K562 (cell line): Measurements from ENCODE around the gene CCNY. TPM values are rescaled to one million over a fixed set of nuclear protein-coding genes. Genes with fewer than 3 reads are reported as not detected.
A peak's percentile ranks its signal among the peaks of the same experiment; 100 is the strongest.
"Not testable (repeated sequence)": the region's sequence is repeated elsewhere in the genome, so short reads cannot be mapped to it uniquely, and the experiment has no call there.

Experiments used
- ATAC-seq: fragments of 200-7000 bp; cut with Tn5 transposase; 3 replicates; pipeline ENCODE4 v1.9.1; 2020; ENCODE audit warnings: moderate library complexity
- BruUV-seq: library from RNA; stranded (reverse); fragments of 400-500 nt; replicated peaks from 2 replicates; lab custom pipeline; 2021; lab: Mats Ljungman, UMichigan
- CTCF ChIA-PET: fragments of 300-600 bp; formaldehyde crosslinking; extraction: SDS; loops from one replicate; lab custom pipeline; 2021; ENCODE audit warnings: low intra/inter-chr PET ratio; lab: Yijun Ruan, JAX
- POLR2A ChIA-PET: fragments of 300-600, 350-650 bp; sonication (Branson Sonifier 250); formaldehyde crosslinking; extraction: SDS; loops from one replicate; lab custom pipeline; 2021; ENCODE audit warnings: antibody characterized with exemption, inconsistent platforms; lab: Yijun Ruan, JAX
- DNase-seq, 4 experiments: peaks; one replicate each; pipeline versions ENCODE4 v3.0.0 to v3.0.0-alpha.2; 2011 to 2018; ENCODE audit warnings: low spot score in 3 of 4, mixed read lengths in 3 of 4; ENCODE audit errors: extremely low read depth in 1 of 4
- FAIRE-seq: peaks from 2 replicates; lab custom pipeline; 2011; peaks lifted over from hg19 to GRCh38; lab: Jason Lieb, UNC
- H2AFZ ChIP-seq: 2 replicates; pipeline ENCODE4 v1.6.0; 2011; ENCODE audit warnings: low read depth, low read length, control low read depth, inconsistent platforms
- H3K27ac ChIP-seq: fragments of 200-600 bp; 3 replicates; pipeline ENCODE4 v1.8.0; 2011; ENCODE audit warnings: low read depth, mild to moderate bottlenecking, control low read depth, inconsistent platforms, low read length, moderate library complexity, mixed read lengths; ENCODE audit errors: extremely low read depth
- H3K27me3 ChIP-seq, 2 experiments: fragments of 300-600 bp in 1 of 2; 2 replicates in 1 of 2; 3 replicates in 1 of 2; pipeline versions ENCODE4 v1.6.0 to v1.8.0; 2011; ENCODE audit warnings: inconsistent platforms in 2 of 2, low read length in 2 of 2, mild to moderate bottlenecking in 1 of 2, mixed read lengths in 1 of 2, moderate library complexity in 1 of 2; ENCODE audit not compliant: control insufficient read depth in 2 of 2, insufficient read depth in 2 of 2
- H3K36me3 ChIP-seq: fragments of 300-600 bp; 3 replicates; pipeline ENCODE4 v1.8.0; 2011; ENCODE audit warnings: mild to moderate bottlenecking, low read length, inconsistent platforms; ENCODE audit not compliant: control insufficient read depth, insufficient read depth
- H3K4me1 ChIP-seq, 2 experiments: fragments of 200-600 bp in 1 of 2; replicated peaks in 1 of 2; 2 replicates in 1 of 2; 3 replicates in 1 of 2; pipeline versions ENCODE4 v1.5.1 to v1.8.0; 2011; ENCODE audit warnings: inconsistent platforms in 2 of 2, low read length in 2 of 2, mild to moderate bottlenecking in 1 of 2, mixed read lengths in 1 of 2, moderate library complexity in 1 of 2; ENCODE audit not compliant: control insufficient read depth in 2 of 2, insufficient read depth in 2 of 2
- H3K4me2 ChIP-seq: 2 replicates; pipeline ENCODE4 v1.6.1; 2011; ENCODE audit warnings: low read length, control low read depth, inconsistent platforms, mixed read lengths; ENCODE audit not compliant: insufficient read depth
- H3K4me3 ChIP-seq: fragments of 200-600 bp; sonication (generic), shearing (Covaris generic); 2 replicates; pipeline ENCODE4 v1.5.1; 2016; ENCODE audit warnings: control low read depth, inconsistent platforms
- H3K79me2 ChIP-seq: fragments of 200-600 bp; 3 replicates; pipeline ENCODE4 v1.8.0; 2011; ENCODE audit warnings: low read length, inconsistent platforms; ENCODE audit not compliant: control insufficient read depth, insufficient read depth
- H3K9ac ChIP-seq, 2 experiments: 2 replicates each; pipeline versions ENCODE4 v1.6.0 to v1.6.1; 2011; ENCODE audit warnings: low read depth in 2 of 2, low read length in 2 of 2, control low read depth in 1 of 2, inconsistent platforms in 1 of 2, mild to moderate bottlenecking in 1 of 2, mixed read lengths in 1 of 2; ENCODE audit not compliant: insufficient read depth in 1 of 2
- H3K9me1 ChIP-seq: one replicate; pipeline ENCODE4 v1.6.0; 2011; ENCODE audit warnings: inconsistent platforms, mild to moderate bottlenecking, low read length, moderate library complexity; ENCODE audit not compliant: control insufficient read depth, insufficient read depth
- H3K9me3 ChIP-seq: replicated peaks from 2 replicates; pipeline ENCODE4 v1.5.1; 2011; ENCODE audit warnings: low read depth, low read length, inconsistent platforms; ENCODE audit not compliant: control insufficient read depth, insufficient read depth
- H4K20me1 ChIP-seq: replicated peaks from 2 replicates; pipeline ENCODE4 v1.6.1; 2011; ENCODE audit warnings: low read length, inconsistent platforms, mixed read lengths; ENCODE audit not compliant: control insufficient read depth, insufficient read depth
- BCOR ChIP-seq: fragments of 450-650 bp; IDR thresholded peaks from 2 replicates; pipeline ENCODE4 v1.6.1; 2016
- EGR1 ChIP-seq: fragments of 450-650 bp; conservative IDR thresholded peaks from 2 replicates; pipeline ENCODE4 v1.6.1; 2017; ENCODE audit warnings: mild to moderate bottlenecking
- KDM1A ChIP-seq, 2 experiments: fragments of 450-650 bp; IDR thresholded peaks; 2 replicates each; pipeline ENCODE4 v1.6.1; 2016; ENCODE audit warnings: mild to moderate bottlenecking in 2 of 2
- RBM25 ChIP-seq: fragments of 200-400 bp; formaldehyde crosslinking; IDR thresholded peaks from 2 replicates; pipeline ENCODE4 v1.6.1; 2018; ENCODE audit warnings: low read length, low read depth, moderate library complexity; ENCODE audit not compliant: severe bottlenecking
- ZNF324 ChIP-seq: fragments of 250-450 bp; sonication (Bioruptor Pico); IDR thresholded peaks from 2 replicates; pipeline ENCODE4 v1.4.0; 2020; ENCODE audit warnings: mild to moderate bottlenecking
- WGBS: fragments of 100-300 bp; shearing (Covaris generic); methylation state at CpG from one replicate; pipeline ENCODE4 v1.1.6; 2016; ENCODE audit warnings: low coverage, mixed read lengths; ENCODE audit not compliant: insufficient coverage; ENCODE audit errors: missing lambda C conversion rate; 5-methylcytosine and 5-hydroxymethylcytosine counted together
- in situ Hi-C: fragments of 300-500 bp; cut with MboI; formaldehyde crosslinking; loops from 4 replicates; pipeline ENCODE4 v1.15.0; 2018; ENCODE audit warnings: inconsistent platforms, mixed read lengths
- intact Hi-C: fragments of 100-400 bp; cut with micrococcal nuclease; formaldehyde crosslinking; loops from 2 replicates; pipeline ENCODE4 v1.14.2; 2022
- polyA plus RNA-seq, 8 experiments: library from polyadenylated mRNA; depleted of rRNA in 4 of 8; stranded (reverse) in 5 of 8; unstranded in 3 of 8; fragments of >200 nt; fragmentation: Nextera tagmentation in 2 of 8; fragmentation: Illumina TruSeq in 1 of 8; extraction: Ambion mirVana in 2 of 8; extraction: Trizol in 1 of 8; gene quantifications; 2 replicates each; pipeline versions ENCODE4 v1.2.1 to v1.2.3, GENCODE V29; 2011 to 2014; ENCODE audit warnings: inconsistent platforms in 1 of 8, missing spikeins in 1 of 8
- total RNA-seq, 7 experiments: library from RNA; depleted of rRNA in 6 of 7; stranded (reverse); fragments of >200 nt in 6 of 7; fragmentation: Illumina TruSeq in 2 of 7; extraction: Trizol in 2 of 7; gene quantifications; 2 replicates each; pipeline versions ENCODE4 v1.2.1 to v1.2.3, GENCODE V29; 2011 to 2021; ENCODE audit warnings: low replicate concordance in 1 of 7
- TF ChIP-seq, protein P1 (sequence below): fragments of 450-650 bp; conservative IDR thresholded peaks from 2 replicates; pipeline ENCODE4 v1.6.1; 2016; ENCODE audit warnings: missing genetic modification characterization, low read depth, mild to moderate bottlenecking, missing compliant biosample characterization, moderate library complexity
- TF ChIP-seq, protein P2 (sequence below): sonication (generic); formaldehyde crosslinking; IDR thresholded peaks from 2 replicates; pipeline ENCODE4 v1.8.0; 2022; ENCODE audit warnings: mild to moderate bottlenecking, missing genetic modification reagents

The CCNY gene
- total and polyA plus RNA-seq, 9 of the 15 experiments (the other 6 are each of a cell fraction or from before 2014, with no cell fraction given), result 8.4 to 109 (median 38.6) TPM

DNA sequence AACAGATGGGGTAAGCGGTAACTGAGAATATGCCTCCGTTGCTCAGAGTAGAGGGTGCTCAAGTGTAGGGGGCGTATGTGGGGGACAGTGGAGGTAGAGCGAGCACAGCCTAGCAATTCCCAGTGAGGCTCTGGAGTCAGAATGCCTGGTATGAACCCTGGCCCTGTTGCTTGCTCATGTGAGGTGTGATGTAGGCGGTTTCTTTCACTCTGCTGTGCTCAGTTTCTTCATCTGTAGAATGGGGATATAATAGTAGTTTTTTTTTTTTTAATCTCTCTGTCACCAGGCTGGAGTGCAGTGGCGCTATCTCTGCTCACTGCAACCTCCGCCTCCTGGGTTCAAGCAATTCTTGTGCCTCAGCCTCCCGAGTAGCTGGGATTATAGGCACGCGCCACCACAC lies 82.3 kb downstream of the CCNY start:
- peaks cover 14 to 42% of the 10 kb centered on the region in 2 experiments for H3K4me1 ChIP-seq
- ATAC-seq, H3K27me3 ChIP-seq, H2AFZ ChIP-seq, H3K4me3 ChIP-seq, intact Hi-C loops, in situ Hi-C loops, BruUV-seq, H3K36me3 ChIP-seq, DNase-seq, H3K4me2 ChIP-seq, H3K27ac ChIP-seq, FAIRE-seq, CTCF ChIA-PET, H3K9me3 ChIP-seq: not testable (repeated sequence)
- POLR2A ChIA-PET, result interaction anchor here (0.7 to 1.1 kb wide), 2 partner anchors 27 to 69 kb away, joined by 3 read pairs; no protein-coding TSS in a partner anchor
- TF ChIP-seq KDM1A (IDR thresholded peaks at IDR 0.05), result 0 out of 4 replicates have a peak, but pooled peaks have one; percentile 24 to 30
- peak; percentile 89 for TF ChIP-seq RBM25
- TF ChIP-seq BCOR, result peak; percentile 76
- peaks cover 99% of the 10 kb centered on the region for H3K79me2 ChIP-seq
- H4K20me1 ChIP-seq, result peaks cover 42% of the 10 kb centered on the region
- H3K9ac ChIP-seq, result 0 out of 4 replicates have a peak overlapping the region, but pooled peaks of 1 of the 2 experiments have one; percentile 6
- 95% methylated on average over 10 of the region's 10 CpGs for WGBS
- peaks cover 13% of the 10 kb centered on the region for H3K9me1 ChIP-seq

DNA sequence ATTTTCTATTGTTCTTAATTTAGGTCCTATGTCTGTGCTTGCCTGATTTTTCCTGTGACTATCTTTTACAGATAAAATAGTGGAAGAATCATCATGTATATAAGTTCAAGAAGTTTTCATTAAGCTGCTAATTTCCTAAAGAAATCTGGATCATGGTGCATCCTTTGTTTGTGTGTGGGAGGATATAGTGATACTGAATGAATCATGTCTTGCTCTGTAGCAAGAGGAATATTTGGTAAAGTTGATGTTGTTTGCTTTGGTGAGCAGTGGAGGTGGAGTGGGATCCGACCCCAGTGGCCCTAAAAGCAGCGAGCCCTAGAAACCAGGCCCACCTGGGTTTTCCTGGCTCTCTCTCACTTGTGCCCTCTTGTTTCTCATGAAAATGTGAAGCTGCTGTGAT lies 83.7 kb downstream of the CCNY start:
- H3K9me3 ChIP-seq, result no peaks in the 10 kb centered on the region
- no peak overlapping the region for H3K27ac ChIP-seq
- peaks cover 98% of the 10 kb centered on the region for H3K79me2 ChIP-seq
- H4K20me1 ChIP-seq, result peaks cover 28% of the 10 kb centered on the region
- FAIRE-seq (peak; percentile 42), DNase-seq (no peak), ATAC-seq (no peak)
- H3K4me2 ChIP-seq, result no peak overlapping the region
- intact Hi-C loops (no loop called here), in situ Hi-C loops (no loop called here)
- H3K27me3 ChIP-seq, result no peaks in the 10 kb centered on the region
- no peak overlapping the region for H2AFZ ChIP-seq
- no peak overlapping the region for H3K4me3 ChIP-seq
- TF ChIP-seq, protein P1, sequence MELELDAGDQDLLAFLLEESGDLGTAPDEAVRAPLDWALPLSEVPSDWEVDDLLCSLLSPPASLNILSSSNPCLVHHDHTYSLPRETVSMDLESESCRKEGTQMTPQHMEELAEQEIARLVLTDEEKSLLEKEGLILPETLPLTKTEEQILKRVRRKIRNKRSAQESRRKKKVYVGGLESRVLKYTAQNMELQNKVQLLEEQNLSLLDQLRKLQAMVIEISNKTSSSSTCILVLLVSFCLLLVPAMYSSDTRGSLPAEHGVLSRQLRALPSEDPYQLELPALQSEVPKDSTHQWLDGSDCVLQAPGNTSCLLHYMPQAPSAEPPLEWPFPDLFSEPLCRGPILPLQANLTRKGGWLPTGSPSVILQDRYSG (tag), result no peak
- TF ChIP-seq, protein P2, sequence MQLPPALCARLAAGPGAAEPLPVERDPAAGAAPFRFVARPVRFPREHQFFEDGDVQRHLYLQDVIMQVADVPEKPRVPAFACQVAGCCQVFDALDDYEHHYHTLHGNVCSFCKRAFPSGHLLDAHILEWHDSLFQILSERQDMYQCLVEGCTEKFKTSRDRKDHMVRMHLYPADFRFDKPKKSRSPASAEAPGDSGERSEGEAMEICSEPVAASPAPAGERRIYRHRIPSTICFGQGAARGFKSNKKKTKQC, result no peak
- peak; percentile 48; the same call in 1 of the 2 replicates for TF ChIP-seq EGR1
- no peak for TF ChIP-seq ZNF324 (CRISPR knock-in tag)
- peaks cover 12% of the 10 kb centered on the region for H3K9me1 ChIP-seq
- WGBS, result 82% methylated on average over 2 of the region's 2 CpGs
- BruUV-seq, result no TSS peak
- peaks cover 4% of the 10 kb centered on the region; the same call in 1 of the 3 replicates for H3K36me3 ChIP-seq
- no peak overlapping the region for H3K9ac ChIP-seq
- H3K4me1 ChIP-seq, result peaks cover 3 to 27% of the 10 kb centered on the region in 2 experiments; a peak in 4 of 5 replicates
- CTCF ChIA-PET, result no interaction called here
- POLR2A ChIA-PET, result no interaction called here
